Measurements from ENCODE around the gene ZNF263. TPM values are rescaled to one million over a fixed set of nuclear protein-coding genes. Genes with fewer than 3 reads are reported as not detected.

ZNF263 gene
- total and polyA plus RNA-seq, 9 of the 15 experiments (the other 6 are each of a cell fraction or from before 2014, with no cell fraction given): 4.6 to 48.3 (median 31.8) TPM

DNA sequence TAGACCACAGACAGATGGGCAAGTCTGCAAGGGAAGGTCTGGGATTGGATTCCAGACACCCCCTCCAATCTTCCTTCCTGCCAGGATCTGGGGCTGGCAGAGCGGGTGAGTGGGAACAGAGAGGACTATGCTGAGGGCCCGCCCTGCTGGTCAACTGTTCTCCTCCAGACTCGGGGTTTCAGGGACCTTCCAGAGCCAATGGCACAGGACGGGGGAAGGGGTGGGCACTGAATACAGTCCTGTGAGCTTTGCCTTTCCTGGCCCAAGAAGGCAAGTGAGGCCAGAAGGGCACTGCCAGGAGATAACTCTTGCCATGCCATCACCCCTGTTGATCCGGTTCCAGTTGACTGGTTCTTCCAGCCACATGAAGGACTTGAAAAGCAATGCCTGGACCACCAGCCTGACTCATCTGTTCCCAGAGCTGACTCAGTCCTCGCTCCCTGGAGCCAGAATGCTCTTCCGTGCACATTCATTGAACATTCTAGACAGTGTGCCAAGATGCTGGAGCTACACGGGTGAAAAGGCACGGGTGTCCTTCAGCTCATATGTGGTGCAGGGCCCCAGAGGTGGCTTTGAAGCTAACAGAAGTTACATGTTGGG is 26.3 kb upstream of the ZNF263 start (continued):
- TF ChIP-seq, protein P1, sequence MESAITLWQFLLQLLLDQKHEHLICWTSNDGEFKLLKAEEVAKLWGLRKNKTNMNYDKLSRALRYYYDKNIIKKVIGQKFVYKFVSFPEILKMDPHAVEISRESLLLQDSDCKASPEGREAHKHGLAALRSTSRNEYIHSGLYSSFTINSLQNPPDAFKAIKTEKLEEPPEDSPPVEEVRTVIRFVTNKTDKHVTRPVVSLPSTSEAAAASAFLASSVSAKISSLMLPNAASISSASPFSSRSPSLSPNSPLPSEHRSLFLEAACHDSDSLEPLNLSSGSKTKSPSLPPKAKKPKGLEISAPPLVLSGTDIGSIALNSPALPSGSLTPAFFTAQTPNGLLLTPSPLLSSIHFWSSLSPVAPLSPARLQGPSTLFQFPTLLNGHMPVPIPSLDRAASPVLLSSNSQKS (CRISPR knock-in tag; IDR thresholded peaks at IDR 0.05): no peak
- TF ChIP-seq ZNF431 (CRISPR knock-in tag; IDR thresholded peaks at IDR 0.05): no peak

DNA sequence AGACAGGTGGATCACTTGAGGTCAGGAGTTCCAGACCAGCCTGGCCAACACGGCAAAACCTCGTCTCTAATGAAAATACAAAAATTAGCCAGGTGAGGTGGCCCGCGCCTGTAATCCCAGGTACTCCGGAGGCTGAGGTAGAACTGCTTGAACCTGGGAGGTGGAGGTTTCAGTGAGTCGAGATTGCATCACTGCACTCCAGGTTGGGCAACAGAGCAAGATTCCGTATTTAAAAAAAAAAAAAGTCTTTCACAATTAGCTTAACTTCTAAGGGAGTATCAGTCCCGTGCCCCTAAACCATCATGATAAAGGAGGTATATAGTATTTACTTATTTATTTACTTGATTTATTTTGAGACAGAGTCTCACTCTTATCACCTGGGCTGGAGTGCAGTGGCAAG is 23.5 kb upstream of the ZNF263 start:
- BruUV-seq (replicated peaks): no TSS peak
- TF ChIP-seq CEBPB (tag; IDR thresholded peaks at IDR 0.05): peak; percentile 63
- TF ChIP-seq ZNF668 (CRISPR knock-in tag; IDR thresholded peaks at IDR 0.05): no peak
- TF ChIP-seq, protein P2, sequence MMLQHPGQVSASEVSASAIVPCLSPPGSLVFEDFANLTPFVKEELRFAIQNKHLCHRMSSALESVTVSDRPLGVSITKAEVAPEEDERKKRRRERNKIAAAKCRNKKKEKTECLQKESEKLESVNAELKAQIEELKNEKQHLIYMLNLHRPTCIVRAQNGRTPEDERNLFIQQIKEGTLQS (IDR thresholded peaks at IDR 0.05): peak; percentile 18; the same call in 1 of the 2 replicates
- TF ChIP-seq, protein P2 (CRISPR knock-in tag; conservative IDR thresholded peaks at IDR 0.05): no peak
- TF ChIP-seq CEBPG (CRISPR knock-in tag; IDR thresholded peaks at IDR 0.05): no peak
- peak; percentile 33 to 56; a peak in 3 of 4 replicates for TF ChIP-seq CEBPG (tag; conservative IDR thresholded peaks at IDR 0.05 in 1 of 2, IDR thresholded peaks at IDR 0.05 in 1 of 2)
- no peak for TF ChIP-seq KAT2B (IDR thresholded peaks at IDR 0.05; ENCODE audit: low read depth, low read length)
- no peak for TF ChIP-seq ZKSCAN1 (IDR thresholded peaks at IDR 0.05; ENCODE audit: low read depth, low read length)
- FAIRE-seq (no peak), ATAC-seq (no peak), DNase-seq (ENCODE audit: extremely low read depth in 1 of 4, low spot score in 3 of 4) (no peak)
- H3K9me1 ChIP-seq (ENCODE audit: control insufficient read depth, insufficient read depth, low read length): no peaks in the 10 kb centered on the region
- H2AFZ ChIP-seq (ENCODE audit: low read depth, low read length): no peak overlapping the region
- no peaks in the 10 kb centered on the region for H3K36me3 ChIP-seq (ENCODE audit: control insufficient read depth, insufficient read depth, low read length)
- no peak overlapping the region for H3K4me2 ChIP-seq (ENCODE audit: insufficient read depth, low read length)
- ChIA-PET CTCF (ENCODE audit: low intra/inter-chr PET ratio) (interaction anchor here (0.6 kb wide), 1 partner anchor 165 kb away, joined by 4 read pairs; no protein-coding TSS in a partner anchor), POLR2A (no interaction called here)
- no peaks in the 10 kb centered on the region for H4K20me1 ChIP-seq (replicated peaks; ENCODE audit: control insufficient read depth, insufficient read depth, low read length)
- no peak overlapping the region for H3K4me3 ChIP-seq
- peaks cover 3 to 19% of the 10 kb centered on the region in 2 experiments; a peak in 4 of 5 replicates for H3K4me1 ChIP-seq (replicated peaks in 1 of 2; ENCODE audit: control insufficient read depth in 2 of 2, insufficient read depth in 2 of 2, low read length in 2 of 2)
- H3K27me3 ChIP-seq (ENCODE audit: control insufficient read depth in 2 of 2, insufficient read depth in 2 of 2, low read length in 2 of 2): peaks cover 25 to 38% of the 10 kb centered on the region in 2 experiments
- WGBS (ENCODE audit: insufficient coverage, low coverage, missing lambda C conversion rate): 15% methylated on average over 8 of the region's 8 CpGs
- H3K9ac ChIP-seq (ENCODE audit: insufficient read depth in 1 of 2, low read depth in 2 of 2, low read length in 2 of 2): no peak overlapping the region
- H3K9me3 ChIP-seq (replicated peaks; ENCODE audit: control insufficient read depth, insufficient read depth, low read depth, low read length): peaks cover 4% of the 10 kb centered on the region
- intact Hi-C loops (cut with micrococcal nuclease) (loop anchor here (5.0 to 10.0 kb wide), 2 partner anchors 105 to 242 kb away; partner anchors contain the start of gene CLUAP1), in situ Hi-C loops (cut with MboI) (no loop called here)
- H3K79me2 ChIP-seq (ENCODE audit: control insufficient read depth, insufficient read depth, low read length): no peaks in the 10 kb centered on the region
- H3K27ac ChIP-seq (ENCODE audit: extremely low read depth, low read depth, low read length): no peak overlapping the region
